HepG2 (cell line): ENCODE measurements around the gene NOXO1. TPM values are rescaled to one million over a fixed set of nuclear protein-coding genes. Genes with fewer than 3 reads are reported as not detected.

Experiments used
- CAMTA2 ChIP-seq: sonication (generic); formaldehyde crosslinking; IDR thresholded peaks from 2 replicates; pipeline ENCODE4 v1.4.0; 2020; ENCODE audit warnings: mild to moderate bottlenecking, missing genetic modification reagents, borderline replicate concordance
- GATAD2A ChIP-seq: IDR thresholded peaks from 2 replicates; pipeline ENCODE4 v1.6.1; 2016
- RAD21 ChIP-seq: fragments of 450-650 bp; formaldehyde crosslinking; IDR thresholded peaks from 2 replicates; pipeline ENCODE4 v1.5.0; 2020; ENCODE audit warnings: mild to moderate bottlenecking
- STAT5B ChIP-seq: sonication (generic); formaldehyde crosslinking; IDR thresholded peaks from 2 replicates; pipeline ENCODE4 v1.4.0; 2020; ENCODE audit warnings: missing genetic modification reagents
- TBP ChIP-seq: sonication (generic); formaldehyde crosslinking; IDR thresholded peaks from 2 replicates; pipeline ENCODE4 v1.5.0; 2020; ENCODE audit warnings: missing genetic modification reagents
- TBX2 ChIP-seq: sonication (generic); formaldehyde crosslinking; IDR thresholded peaks from 2 replicates; pipeline ENCODE4 v1.5.0; 2020; ENCODE audit warnings: missing genetic modification reagents, mild to moderate bottlenecking, borderline replicate concordance
- TCF12 ChIP-seq, 2 experiments: fragments of 450-650 bp in 1 of 2; sonication (generic) in 1 of 2; formaldehyde crosslinking in 1 of 2; IDR thresholded peaks; 2 replicates each; pipeline versions ENCODE4 v1.6.1 to v1.8.0; 2017 to 2022; ENCODE audit warnings: antibody characterized with exemption in 1 of 2, mild to moderate bottlenecking in 1 of 2, missing genetic modification reagents in 1 of 2, moderate library complexity in 1 of 2
- ZBTB3 ChIP-seq: sonication (generic); formaldehyde crosslinking; IDR thresholded peaks from 2 replicates; pipeline ENCODE4 v1.4.0; 2020; ENCODE audit warnings: low read depth, mild to moderate bottlenecking, moderate library complexity, missing genetic modification reagents, borderline replicate concordance
- ZMAT3 ChIP-seq: sonication (generic); formaldehyde crosslinking; conservative IDR thresholded peaks from 2 replicates; pipeline ENCODE4 v1.7.0; 2021; ENCODE audit warnings: missing genetic modification reagents
- ZNF101 ChIP-seq: sonication (generic); formaldehyde crosslinking; IDR thresholded peaks from 2 replicates; pipeline ENCODE4 v1.4.0; 2020; ENCODE audit warnings: mild to moderate bottlenecking, low read depth, missing genetic modification reagents, borderline replicate concordance
- ZNF143 ChIP-seq: sonication (generic); formaldehyde crosslinking; IDR thresholded peaks from 2 replicates; pipeline ENCODE4 v1.4.0; 2020; ENCODE audit warnings: missing genetic modification reagents
- ZNF256 ChIP-seq: sonication (generic); formaldehyde crosslinking; conservative IDR thresholded peaks from 2 replicates; pipeline ENCODE4 v1.4.0; 2020; ENCODE audit warnings: missing genetic modification reagents
- ZNF331 ChIP-seq: sonication (generic); formaldehyde crosslinking; IDR thresholded peaks from 2 replicates; pipeline ENCODE4 v1.4.0; 2020; ENCODE audit warnings: missing genetic modification reagents
- ZNF343 ChIP-seq: sonication (generic); formaldehyde crosslinking; IDR thresholded peaks from 2 replicates; pipeline ENCODE4 v1.4.0; 2020; ENCODE audit warnings: mild to moderate bottlenecking, missing genetic modification reagents
- ZNF547 ChIP-seq: sonication (generic); formaldehyde crosslinking; IDR thresholded peaks from 2 replicates; pipeline ENCODE4 v1.5.1; 2020; ENCODE audit warnings: mild to moderate bottlenecking, missing genetic modification reagents
- ZSCAN5A ChIP-seq: sonication (generic); formaldehyde crosslinking; IDR thresholded peaks from 2 replicates; pipeline ENCODE4 v1.8.0; 2022; ENCODE audit warnings: mild to moderate bottlenecking, missing genetic modification reagents, borderline replicate concordance
- polyA plus RNA-seq, 8 experiments: library from polyadenylated mRNA; depleted of rRNA in 3 of 8; stranded (reverse) in 7 of 8; unstranded in 1 of 8; fragments of >200 nt; fragmentation: Illumina TruSeq in 4 of 8; extraction: Trizol in 4 of 8; gene quantifications; 2 replicates each; pipeline versions ENCODE4 v1.2.1 to v1.2.3, GENCODE V29; 2011 to 2016; ENCODE audit warnings: low read depth in 4 of 8, missing spikeins in 1 of 8, mixed read lengths in 1 of 8; ENCODE audit not compliant: insufficient read depth in 1 of 8
- total RNA-seq, 5 experiments: library from RNA; depleted of rRNA; stranded (reverse); fragments of >200 nt; fragmentation: Illumina TruSeq; extraction: Trizol; gene quantifications; 2 replicates each; pipeline ENCODE4 v1.2.3, GENCODE V29; 2016; ENCODE audit warnings: low read depth in 1 of 5
- TF ChIP-seq, protein P1 (sequence below): sonication (generic); formaldehyde crosslinking; IDR thresholded peaks from 2 replicates; pipeline ENCODE4 v1.8.0; 2022; ENCODE audit warnings: missing genetic modification reagents, mild to moderate bottlenecking, moderate library complexity, borderline replicate concordance
- TF ChIP-seq, protein P2 (sequence below): sonication (generic); formaldehyde crosslinking; IDR thresholded peaks from 2 replicates; pipeline ENCODE4 v1.4.0; 2020; ENCODE audit warnings: mild to moderate bottlenecking, missing genetic modification reagents
- TF ChIP-seq, protein P3 (sequence below): sonication (generic); formaldehyde crosslinking; IDR thresholded peaks from 2 replicates; pipeline ENCODE4 v1.8.1; 2022; ENCODE audit warnings: mild to moderate bottlenecking, missing genetic modification reagents
- TF ChIP-seq, protein P4 (sequence below), 2 experiments: sonication (generic) in 1 of 2; formaldehyde crosslinking in 1 of 2; IDR thresholded peaks; 2 replicates each; pipeline versions ENCODE4 v1.4.0 to v1.6.1; 2016 to 2020; ENCODE audit warnings: borderline replicate concordance in 1 of 2, low read depth in 1 of 2, mild to moderate bottlenecking in 1 of 2, missing genetic modification reagents in 1 of 2

NOXO1 gene
- total and polyA plus RNA-seq, 2 of the 13 experiments (the other 11 are each of a cell fraction or from before 2014, with no cell fraction given): 0.69 to 1.4 TPM

DNA sequence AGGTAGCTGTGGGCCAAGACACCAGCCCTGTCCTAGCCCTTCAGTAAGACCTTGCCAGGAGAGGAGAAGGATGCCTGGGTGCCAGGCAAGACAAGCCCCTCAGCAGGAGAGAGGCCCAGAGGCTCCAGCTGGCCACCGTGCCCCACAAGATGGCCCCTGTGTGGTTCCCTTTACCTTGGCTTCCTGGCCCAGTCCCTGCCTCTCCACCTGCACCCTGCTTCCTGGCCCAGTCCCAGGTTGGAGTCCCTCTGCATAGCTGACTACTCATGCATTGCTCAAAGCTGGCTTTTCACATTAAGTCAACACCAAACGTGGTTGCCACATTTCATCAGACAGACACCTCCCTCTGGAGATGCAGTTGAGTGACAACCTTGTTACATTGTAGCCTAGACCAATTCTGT lies 12.5 kb upstream of the NOXO1 start (continued):
- TF ChIP-seq ZSCAN5A (CRISPR knock-in tag) (no peak), TBP (CRISPR knock-in tag) (no peak), ZBTB3 (CRISPR knock-in tag) (no peak), STAT5B (CRISPR knock-in tag) (no peak), CAMTA2 (no peak), TCF12 (IDR thresholded peaks at IDR 0.05) (no peak), TCF12 (CRISPR knock-in tag; IDR thresholded peaks at IDR 0.05) (no peak), ZMAT3 (no peak), RAD21 (no peak), ZNF547 (CRISPR knock-in tag) (no peak), TBX2 (CRISPR knock-in tag) (no peak), ZNF343 (CRISPR knock-in tag) (no peak), ZNF256 (CRISPR knock-in tag) (no peak), ZNF143 (no peak), ZNF101 (CRISPR knock-in tag) (no peak), ZNF331 (CRISPR knock-in tag) (no peak), GATAD2A (CRISPR knock-in tag) (peak; percentile 60)
- TF ChIP-seq, protein P1, sequence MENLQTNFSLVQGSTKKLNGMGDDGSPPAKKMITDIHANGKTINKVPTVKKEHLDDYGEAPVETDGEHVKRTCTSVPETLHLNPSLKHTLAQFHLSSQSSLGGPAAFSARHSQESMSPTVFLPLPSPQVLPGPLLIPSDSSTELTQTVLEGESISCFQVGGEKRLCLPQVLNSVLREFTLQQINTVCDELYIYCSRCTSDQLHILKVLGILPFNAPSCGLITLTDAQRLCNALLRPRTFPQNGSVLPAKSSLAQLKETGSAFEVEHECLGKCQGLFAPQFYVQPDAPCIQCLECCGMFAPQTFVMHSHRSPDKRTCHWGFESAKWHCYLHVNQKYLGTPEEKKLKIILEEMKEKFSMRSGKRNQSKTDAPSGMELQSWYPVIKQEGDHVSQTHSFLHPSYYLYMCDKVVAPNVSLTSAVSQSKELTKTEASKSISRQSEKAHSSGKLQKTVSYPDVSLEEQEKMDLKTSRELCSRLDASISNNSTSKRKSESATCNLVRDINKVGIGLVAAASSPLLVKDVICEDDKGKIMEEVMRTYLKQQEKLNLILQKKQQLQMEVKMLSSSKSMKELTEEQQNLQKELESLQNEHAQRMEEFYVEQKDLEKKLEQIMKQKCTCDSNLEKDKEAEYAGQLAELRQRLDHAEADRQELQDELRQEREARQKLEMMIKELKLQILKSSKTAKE (CRISPR knock-in tag): no peak
- TF ChIP-seq, protein P2, sequence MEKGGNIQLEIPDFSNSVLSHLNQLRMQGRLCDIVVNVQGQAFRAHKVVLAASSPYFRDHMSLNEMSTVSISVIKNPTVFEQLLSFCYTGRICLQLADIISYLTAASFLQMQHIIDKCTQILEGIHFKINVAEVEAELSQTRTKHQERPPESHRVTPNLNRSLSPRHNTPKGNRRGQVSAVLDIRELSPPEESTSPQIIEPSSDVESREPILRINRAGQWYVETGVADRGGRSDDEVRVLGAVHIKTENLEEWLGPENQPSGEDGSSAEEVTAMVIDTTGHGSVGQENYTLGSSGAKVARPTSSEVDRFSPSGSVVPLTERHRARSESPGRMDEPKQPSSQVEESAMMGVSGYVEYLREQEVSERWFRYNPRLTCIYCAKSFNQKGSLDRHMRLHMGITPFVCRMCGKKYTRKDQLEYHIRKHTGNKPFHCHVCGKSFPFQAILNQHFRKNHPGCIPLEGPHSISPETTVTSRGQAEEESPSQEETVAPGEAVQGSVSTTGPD (CRISPR knock-in tag): no peak
- TF ChIP-seq, protein P3, sequence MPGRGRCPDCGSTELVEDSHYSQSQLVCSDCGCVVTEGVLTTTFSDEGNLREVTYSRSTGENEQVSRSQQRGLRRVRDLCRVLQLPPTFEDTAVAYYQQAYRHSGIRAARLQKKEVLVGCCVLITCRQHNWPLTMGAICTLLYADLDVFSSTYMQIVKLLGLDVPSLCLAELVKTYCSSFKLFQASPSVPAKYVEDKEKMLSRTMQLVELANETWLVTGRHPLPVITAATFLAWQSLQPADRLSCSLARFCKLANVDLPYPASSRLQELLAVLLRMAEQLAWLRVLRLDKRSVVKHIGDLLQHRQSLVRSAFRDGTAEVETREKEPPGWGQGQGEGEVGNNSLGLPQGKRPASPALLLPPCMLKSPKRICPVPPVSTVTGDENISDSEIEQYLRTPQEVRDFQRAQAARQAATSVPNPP (CRISPR knock-in tag): no peak
- TF ChIP-seq, protein P4, sequence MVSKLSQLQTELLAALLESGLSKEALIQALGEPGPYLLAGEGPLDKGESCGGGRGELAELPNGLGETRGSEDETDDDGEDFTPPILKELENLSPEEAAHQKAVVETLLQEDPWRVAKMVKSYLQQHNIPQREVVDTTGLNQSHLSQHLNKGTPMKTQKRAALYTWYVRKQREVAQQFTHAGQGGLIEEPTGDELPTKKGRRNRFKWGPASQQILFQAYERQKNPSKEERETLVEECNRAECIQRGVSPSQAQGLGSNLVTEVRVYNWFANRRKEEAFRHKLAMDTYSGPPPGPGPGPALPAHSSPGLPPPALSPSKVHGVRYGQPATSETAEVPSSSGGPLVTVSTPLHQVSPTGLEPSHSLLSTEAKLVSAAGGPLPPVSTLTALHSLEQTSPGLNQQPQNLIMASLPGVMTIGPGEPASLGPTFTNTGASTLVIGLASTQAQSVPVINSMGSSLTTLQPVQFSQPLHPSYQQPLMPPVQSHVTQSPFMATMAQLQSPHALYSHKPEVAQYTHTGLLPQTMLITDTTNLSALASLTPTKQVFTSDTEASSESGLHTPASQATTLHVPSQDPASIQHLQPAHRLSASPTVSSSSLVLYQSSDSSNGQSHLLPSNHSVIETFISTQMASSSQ (IDR thresholded peaks at IDR 0.05; ENCODE audit: low read depth): no peak
- TF ChIP-seq, protein P4 (CRISPR knock-in tag; IDR thresholded peaks at IDR 0.05; ENCODE audit: borderline replicate concordance): no peak
